ENCODE measurements around the gene TUSC7.

TUSC7 gene

GRCh38 chr3:116691041-116691440 lies 18.5 kb upstream of the TUSC7 start:
- no peak overlapping the region for H2AFZ ChIP-seq (ENCODE audit: low read depth, low read length)
- H3K27ac ChIP-seq (ENCODE audit: low read length) = no peak overlapping the region
- H3K9ac ChIP-seq (ENCODE audit: low read length) = no peak overlapping the region
- H3K4me2 ChIP-seq (ENCODE audit: low read length) = no peak overlapping the region
- no peaks in the 10 kb centered on the region for H3K4me1 ChIP-seq (ENCODE audit: low read length)
- TF ChIP-seq, protein P1, sequence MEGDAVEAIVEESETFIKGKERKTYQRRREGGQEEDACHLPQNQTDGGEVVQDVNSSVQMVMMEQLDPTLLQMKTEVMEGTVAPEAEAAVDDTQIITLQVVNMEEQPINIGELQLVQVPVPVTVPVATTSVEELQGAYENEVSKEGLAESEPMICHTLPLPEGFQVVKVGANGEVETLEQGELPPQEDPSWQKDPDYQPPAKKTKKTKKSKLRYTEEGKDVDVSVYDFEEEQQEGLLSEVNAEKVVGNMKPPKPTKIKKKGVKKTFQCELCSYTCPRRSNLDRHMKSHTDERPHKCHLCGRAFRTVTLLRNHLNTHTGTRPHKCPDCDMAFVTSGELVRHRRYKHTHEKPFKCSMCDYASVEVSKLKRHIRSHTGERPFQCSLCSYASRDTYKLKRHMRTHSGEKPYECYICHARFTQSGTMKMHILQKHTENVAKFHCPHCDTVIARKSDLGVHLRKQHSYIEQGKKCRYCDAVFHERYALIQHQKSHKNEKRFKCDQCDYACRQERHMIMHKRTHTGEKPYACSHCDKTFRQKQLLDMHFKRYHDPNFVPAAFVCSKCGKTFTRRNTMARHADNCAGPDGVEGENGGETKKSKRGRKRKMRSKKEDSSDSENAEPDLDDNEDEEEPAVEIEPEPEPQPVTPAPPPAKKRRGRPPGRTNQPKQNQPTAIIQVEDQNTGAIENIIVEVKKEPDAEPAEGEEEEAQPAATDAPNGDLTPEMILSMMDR (IDR thresholded peaks at IDR 0.05; ENCODE audit: low read depth, low read length) = no peak
- TF ChIP-seq EZH2phosphoT487 (IDR thresholded peaks at IDR 0.05; ENCODE audit: low read depth) = no peak
- H3K79me2 ChIP-seq (ENCODE audit: low read length) = no peaks in the 10 kb centered on the region
- no peaks in the 10 kb centered on the region for H3K27me3 ChIP-seq (ENCODE audit: low read depth, low read length)
- no peaks in the 10 kb centered on the region for H3K36me3 ChIP-seq (replicated peaks; ENCODE audit: low read depth, low read length)
- H3K4me3 ChIP-seq (ENCODE audit: low read length) = no peak overlapping the region
- no peaks in the 10 kb centered on the region for H4K20me1 ChIP-seq (ENCODE audit: insufficient read depth, low read length)
- no peaks in the 10 kb centered on the region for H3K9me3 ChIP-seq (ENCODE audit: insufficient read depth, low read length)

DNA sequence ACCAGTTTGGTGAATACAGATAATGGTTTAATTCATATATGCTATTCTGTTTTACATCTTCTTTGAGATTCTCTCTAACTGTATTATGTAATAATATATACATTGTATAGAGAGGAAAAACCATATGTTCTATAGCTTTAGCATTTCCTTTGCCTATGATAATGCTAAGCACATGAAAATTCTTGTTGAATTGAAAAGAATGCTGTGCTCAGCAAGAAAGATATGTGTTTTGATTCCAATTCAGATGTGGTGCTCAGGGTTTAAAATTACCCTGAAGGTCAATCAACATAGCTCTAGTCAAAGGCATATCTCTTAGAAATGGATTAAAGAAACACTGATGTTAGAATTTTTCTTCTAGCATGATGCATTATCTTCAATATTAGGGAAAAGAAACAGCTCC lies 8.5 kb upstream of the TUSC7 start:
- TF ChIP-seq, protein P1 (IDR thresholded peaks at IDR 0.05; ENCODE audit: low read depth, low read length) = no peak
- no peak for TF ChIP-seq EZH2phosphoT487 (IDR thresholded peaks at IDR 0.05; ENCODE audit: low read depth)
- Histone ChIP-seq H3K27ac (ENCODE audit: low read length) (no peak overlapping the region), H2AFZ (ENCODE audit: low read depth, low read length) (no peak overlapping the region), H3K9ac (ENCODE audit: low read length) (no peak overlapping the region), H4K20me1 (ENCODE audit: insufficient read depth, low read length) (no peaks in the 10 kb centered on the region), H3K79me2 (ENCODE audit: low read length) (no peaks in the 10 kb centered on the region), H3K36me3 (replicated peaks; ENCODE audit: low read depth, low read length) (no peaks in the 10 kb centered on the region), H3K4me3 (ENCODE audit: low read length) (no peak overlapping the region), H3K9me3 (ENCODE audit: insufficient read depth, low read length) (no peaks in the 10 kb centered on the region), H3K27me3 (ENCODE audit: low read depth, low read length) (0 out of 2 replicates have a peak, but pooled peaks cover 6% of the 10 kb centered on the region), H3K4me1 (ENCODE audit: low read length) (no peaks in the 10 kb centered on the region), H3K4me2 (ENCODE audit: low read length) (no peak overlapping the region)

GRCh38 chr3:116702334-116702733 lies 7.2 kb upstream of the TUSC7 start:
- Histone ChIP-seq H3K4me2 (ENCODE audit: low read length) (no peak overlapping the region), H2AFZ (ENCODE audit: low read depth, low read length) (no peak overlapping the region), H4K20me1 (ENCODE audit: insufficient read depth, low read length) (no peaks in the 10 kb centered on the region), H3K36me3 (replicated peaks; ENCODE audit: low read depth, low read length) (no peaks in the 10 kb centered on the region), H3K79me2 (ENCODE audit: low read length) (no peaks in the 10 kb centered on the region), H3K27me3 (ENCODE audit: low read depth, low read length) (0 out of 2 replicates have a peak, but pooled peaks cover 6% of the 10 kb centered on the region), H3K9ac (ENCODE audit: low read length) (no peak overlapping the region), H3K27ac (ENCODE audit: low read length) (no peak overlapping the region), H3K4me1 (ENCODE audit: low read length) (no peaks in the 10 kb centered on the region), H3K9me3 (ENCODE audit: insufficient read depth, low read length) (no peaks in the 10 kb centered on the region), H3K4me3 (ENCODE audit: low read length) (no peak overlapping the region)
- TF ChIP-seq, protein P1 (IDR thresholded peaks at IDR 0.05; ENCODE audit: low read depth, low read length) = no peak
- TF ChIP-seq EZH2phosphoT487 (IDR thresholded peaks at IDR 0.05; ENCODE audit: low read depth) = no peak

- no peak overlapping the region for H3K4me3 ChIP-seq (ENCODE audit: low read length)
- no peaks in the 10 kb centered on the region for H3K4me1 ChIP-seq (ENCODE audit: low read length)
- no peaks in the 10 kb centered on the region for H3K79me2 ChIP-seq (ENCODE audit: low read length)
- 0 out of 2 replicates have a peak, but pooled peaks cover 3% of the 10 kb centered on the region for H3K27me3 ChIP-seq (ENCODE audit: low read depth, low read length)
- no peak overlapping the region for H3K9ac ChIP-seq (ENCODE audit: low read length)
- no peak overlapping the region for H3K4me2 ChIP-seq (ENCODE audit: low read length)
- H3K27ac ChIP-seq (ENCODE audit: low read length) = no peak overlapping the region
- no peaks in the 10 kb centered on the region for H3K36me3 ChIP-seq (replicated peaks; ENCODE audit: low read depth, low read length)
- no peak overlapping the region for H2AFZ ChIP-seq (ENCODE audit: low read depth, low read length)
- no peaks in the 10 kb centered on the region for H4K20me1 ChIP-seq (ENCODE audit: insufficient read depth, low read length)
- TF ChIP-seq EZH2phosphoT487 (IDR thresholded peaks at IDR 0.05; ENCODE audit: low read depth) = no peak
- TF ChIP-seq, protein P1 (IDR thresholded peaks at IDR 0.05; ENCODE audit: low read depth, low read length) = no peak
- H3K9me3 ChIP-seq (ENCODE audit: insufficient read depth, low read length) = no peaks in the 10 kb centered on the region
These were observed 2.0 kb upstream of the TUSC7 start for GRCh38 chr3:116707531-116707930.

Measured in OCI-LY3 (cell line).